Upper lobe of left lung (tissue), 6 donors: ENCODE data around the gene AMDHD1. TPM values are rescaled to one million over a fixed set of nuclear protein-coding genes. Genes with fewer than 3 reads are reported as not detected.

Experiments
- ATAC-seq, 2 donors: fragments of 200-7000 bp; cut with Tn5 transposase; one replicate each; pipeline ENCODE4 v1.9.1; 2022; ENCODE audit warnings: mild to moderate bottlenecking in 2 of 2, moderate library complexity in 2 of 2; ENCODE audit not compliant: low FRiP score in 2 of 2
- DNase-seq, 2 donors: peaks; one replicate each; pipeline ENCODE4 v3.0.0-alpha.2; 2019 to 2020
- H3K27ac ChIP-seq, 4 donors: fragments of 200-600 bp; sonication (generic); one replicate each; pipeline ENCODE4 v1.5.1; 2016 to 2019
- H3K27me3 ChIP-seq, 4 donors: fragments of 200-600 bp; sonication (generic); one replicate each; pipeline ENCODE4 v1.5.1; 2017 to 2019
- H3K36me3 ChIP-seq, 4 donors: fragments of 200-600 bp; sonication (generic); one replicate each; pipeline ENCODE4 v1.5.1; 2016 to 2019
- H3K4me1 ChIP-seq, 4 donors: fragments of 200-600 bp; sonication (generic); one replicate each; pipeline ENCODE4 v1.5.1; 2018 to 2019
- H3K4me3 ChIP-seq, 4 donors: fragments of 200-600 bp; sonication (generic); one replicate each; pipeline ENCODE4 v1.5.1; 2017 to 2019; ENCODE audit warnings: mild to moderate bottlenecking in 2 of 4, moderate library complexity in 1 of 4
- H3K9me3 ChIP-seq, 4 donors: fragments of 200-600 bp; sonication (generic); one replicate each; pipeline ENCODE4 v1.5.1; 2018 to 2019
- EP300 ChIP-seq, 4 donors: sonication (generic); formaldehyde crosslinking; IDR thresholded peaks; one replicate each; pipeline ENCODE4 v1.5.1; 2017; ENCODE audit warnings: antibody characterized with exemption in 4 of 4, control low read depth in 2 of 4
- POLR2A ChIP-seq, 4 donors: fragments of 450-650 bp; IDR thresholded peaks; one replicate each; pipeline ENCODE4 v1.5.1; 2016 to 2017; ENCODE audit warnings: antibody characterized with exemption in 4 of 4, mild to moderate bottlenecking in 2 of 4
- POLR2AphosphoS5 ChIP-seq, 2 donors: sonication (generic); formaldehyde crosslinking; IDR thresholded peaks; one replicate each; pipeline ENCODE4 v1.5.1; 2017; ENCODE audit warnings: antibody characterized with exemption in 2 of 2
- WGBS, 2 donors: methylation state at CpG; one replicate each; pipeline ENCODE4 v1.1.5; 2017 to 2018; 5-methylcytosine and 5-hydroxymethylcytosine counted together
- total RNA-seq, 6 donors: library from RNA; depleted of rRNA in 4 of 6; stranded (reverse); fragments of >200 nt in 4 of 6; gene quantifications; one replicate each; pipeline versions ENCODE4 v1.1.0 to v1.2.1, GENCODE V29; 2016 to 2021
- TF ChIP-seq, protein P1 (sequence below), 6 experiments: fragments of 450-650 bp in 4 of 6; fragments of 200-600 bp in 2 of 6; sonication (generic) in 2 of 6; IDR thresholded peaks; one replicate each; pipeline ENCODE4 v1.5.1; 2016 to 2019; ENCODE audit warnings: antibody characterized with exemption in 6 of 6
- donor health status: DM: no; HTN: no; CAD: no; lungs with moderate emphysema.
- donor health status: DM: no; HTN: yes; CAD: no; lungs with severe emphysema.

The AMDHD1 gene
- total RNA-seq, 6 donors from 2014 or later: 0.91 to 2.2 (median 1.9) TPM; not detected in 1

GRCh38 chr12:95997276-95997675, 54.1 kb downstream of the AMDHD1 start:
- DNase-seq: no peak
- ATAC-seq: no peak
- TF ChIP-seq POLR2A (IDR thresholded peaks at IDR 0.05) (no peak), POLR2AphosphoS5 (IDR thresholded peaks at IDR 0.05) (no peak), EP300 (IDR thresholded peaks at IDR 0.05) (no peak)
- TF ChIP-seq, protein P1, sequence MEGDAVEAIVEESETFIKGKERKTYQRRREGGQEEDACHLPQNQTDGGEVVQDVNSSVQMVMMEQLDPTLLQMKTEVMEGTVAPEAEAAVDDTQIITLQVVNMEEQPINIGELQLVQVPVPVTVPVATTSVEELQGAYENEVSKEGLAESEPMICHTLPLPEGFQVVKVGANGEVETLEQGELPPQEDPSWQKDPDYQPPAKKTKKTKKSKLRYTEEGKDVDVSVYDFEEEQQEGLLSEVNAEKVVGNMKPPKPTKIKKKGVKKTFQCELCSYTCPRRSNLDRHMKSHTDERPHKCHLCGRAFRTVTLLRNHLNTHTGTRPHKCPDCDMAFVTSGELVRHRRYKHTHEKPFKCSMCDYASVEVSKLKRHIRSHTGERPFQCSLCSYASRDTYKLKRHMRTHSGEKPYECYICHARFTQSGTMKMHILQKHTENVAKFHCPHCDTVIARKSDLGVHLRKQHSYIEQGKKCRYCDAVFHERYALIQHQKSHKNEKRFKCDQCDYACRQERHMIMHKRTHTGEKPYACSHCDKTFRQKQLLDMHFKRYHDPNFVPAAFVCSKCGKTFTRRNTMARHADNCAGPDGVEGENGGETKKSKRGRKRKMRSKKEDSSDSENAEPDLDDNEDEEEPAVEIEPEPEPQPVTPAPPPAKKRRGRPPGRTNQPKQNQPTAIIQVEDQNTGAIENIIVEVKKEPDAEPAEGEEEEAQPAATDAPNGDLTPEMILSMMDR (IDR thresholded peaks at IDR 0.05): no peak

DNA sequence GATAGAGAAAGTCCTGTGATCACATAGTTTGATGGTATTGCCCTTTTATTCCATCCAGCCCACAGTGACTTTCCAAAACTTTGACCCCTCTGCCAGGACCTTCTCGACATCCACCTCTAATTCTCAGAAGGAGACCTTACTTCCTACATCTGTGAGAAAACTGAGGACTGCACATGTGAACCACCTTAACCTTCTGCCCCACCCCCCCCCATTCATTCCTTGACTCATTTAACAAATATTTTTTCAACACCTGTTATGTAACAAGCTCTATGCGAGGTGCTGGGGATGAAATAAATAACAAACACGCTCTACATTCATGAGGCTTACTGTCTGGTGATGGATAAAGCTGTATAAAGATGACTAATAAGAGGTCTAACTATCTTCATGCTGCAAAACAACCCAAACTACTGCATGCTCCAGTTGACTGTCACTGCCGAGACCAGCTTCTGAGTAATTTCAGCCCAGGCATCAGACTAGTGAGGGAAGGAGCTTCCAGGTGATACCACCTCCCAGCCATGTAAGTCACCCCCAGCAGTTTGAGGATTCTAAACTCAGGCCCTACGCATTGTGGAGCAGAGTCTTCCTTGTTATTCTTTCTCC, 54.9 kb downstream of the AMDHD1 start:
- H3K9me3 ChIP-seq: no peaks in the 10 kb centered on the region
- no peaks in the 10 kb centered on the region for H3K27me3 ChIP-seq
- WGBS, 2 donors: 72 to 82% methylated on average over 5 of the region's 5 CpGs
- no peak for DNase-seq
- H3K36me3 ChIP-seq: peaks cover 11 to 32% (median 24%) of the 10 kb centered on the region in 4 donors
- ATAC-seq: no peak
- no peak for TF ChIP-seq EP300 (IDR thresholded peaks at IDR 0.05)
- TF ChIP-seq POLR2AphosphoS5 (IDR thresholded peaks at IDR 0.05): no peak
- TF ChIP-seq, protein P1 (IDR thresholded peaks at IDR 0.05): no peak
- TF ChIP-seq POLR2A (IDR thresholded peaks at IDR 0.05): no peak
- peaks cover 11 to 21% (median 18%) of the 10 kb centered on the region in 4 donors for H3K4me1 ChIP-seq
- H3K27ac ChIP-seq: peak overlapping the region in 3 of 4 donors; percentile 1 to 40 (median 30)
- no peak overlapping the region for H3K4me3 ChIP-seq

More at GRCh38 chr12:95997276-95997675, 54.1 kb downstream of the AMDHD1 start:
- Histone ChIP-seq H3K9me3 (no peaks in the 10 kb centered on the region), H3K27ac (peak overlapping the region in 2 of 4 donors; percentile 1 to 40), H3K36me3 (peaks cover 9 to 25% (median 18%) of the 10 kb centered on the region in 4 donors), H3K4me3 (no peak overlapping the region), H3K4me1 (peaks cover 11 to 21% (median 18%) of the 10 kb centered on the region in 4 donors), H3K27me3 (no peaks in the 10 kb centered on the region)
- 83 to 84% methylated on average over 3 of the region's 3 CpGs for WGBS, 2 donors

DNA sequence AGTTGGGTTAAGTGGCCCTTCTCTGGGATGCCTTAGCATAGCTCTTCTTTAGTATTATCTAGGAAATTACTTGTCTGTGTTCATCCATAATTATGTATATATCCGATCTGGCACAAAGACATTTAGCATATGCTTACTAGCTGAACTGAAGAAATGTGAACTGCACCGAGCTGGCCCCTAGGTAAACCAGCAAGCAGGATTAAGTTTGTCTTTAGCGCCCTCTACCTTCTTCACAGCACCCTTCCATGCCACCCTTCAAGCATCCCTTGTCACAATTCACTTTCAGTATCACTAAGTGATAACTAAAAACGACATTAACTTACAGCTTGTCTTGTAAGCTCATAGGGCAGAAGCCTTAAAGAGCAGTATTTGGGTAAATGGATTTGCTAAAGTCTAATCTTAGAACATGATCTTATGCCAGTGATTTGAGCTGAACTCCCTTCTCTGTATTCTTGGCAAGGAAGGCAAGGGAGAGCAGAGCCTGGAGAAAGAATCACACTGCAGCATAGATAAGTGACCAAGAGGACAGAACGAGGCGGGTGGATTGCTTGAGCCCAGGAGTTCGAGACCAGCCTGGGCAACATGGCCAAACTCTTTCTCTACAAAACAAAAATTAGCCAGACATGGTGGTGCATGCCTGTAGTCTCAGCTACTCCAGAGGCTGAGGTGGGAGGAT, 55.6 kb downstream of the AMDHD1 start:
- 30 to 33% methylated on average over 7 of the region's 7 CpGs for WGBS, 2 donors
- no peak for TF ChIP-seq EP300 (IDR thresholded peaks at IDR 0.05)
- TF ChIP-seq, protein P1 (IDR thresholded peaks at IDR 0.05): peak; percentile 47 to 80 (median 64)
- DNase-seq (peak in 1 of 2 donors; percentile 62), ATAC-seq (peak; percentile 76 to 84)
- H3K9me3 ChIP-seq: no peaks in the 10 kb centered on the region
- H3K4me1 ChIP-seq: peaks cover 11 to 21% (median 18%) of the 10 kb centered on the region in 4 donors
- H3K27me3 ChIP-seq: no peaks in the 10 kb centered on the region
- no peak overlapping the region for H3K4me3 ChIP-seq
- peak overlapping the region in 2 of 4 donors; percentile 1 to 30 for H3K27ac ChIP-seq
- peaks cover 11 to 39% (median 30%) of the 10 kb centered on the region in 4 donors for H3K36me3 ChIP-seq

DNA sequence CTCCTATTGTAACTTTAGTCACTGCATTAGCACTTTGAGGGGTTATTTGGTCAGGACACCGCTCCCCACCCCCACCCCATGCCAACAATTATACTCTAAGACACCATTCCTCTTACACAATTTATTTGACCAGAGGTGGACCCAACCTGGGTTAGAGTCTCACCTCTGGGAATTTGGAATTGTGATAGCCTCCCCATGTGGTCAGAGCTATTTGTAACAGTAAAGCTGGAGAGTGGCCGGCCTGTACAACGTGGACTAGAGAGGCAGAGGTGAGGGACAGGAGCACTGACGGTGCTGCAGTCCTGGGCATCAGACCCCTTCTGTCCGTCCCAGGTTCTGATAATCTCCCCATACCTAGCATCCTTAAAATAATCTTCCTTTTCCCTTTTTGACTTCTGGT, 56.4 kb downstream of the AMDHD1 start:
- no peak overlapping the region for H3K4me3 ChIP-seq
- no peaks in the 10 kb centered on the region for H3K9me3 ChIP-seq
- ATAC-seq (no peak), DNase-seq (no peak)
- H3K4me1 ChIP-seq: peaks cover 11 to 21% (median 18%) of the 10 kb centered on the region in 4 donors
- 92 to 94% methylated on average over 5 of the region's 5 CpGs for WGBS, 2 donors
- H3K27me3 ChIP-seq: no peaks in the 10 kb centered on the region
- no peak for TF ChIP-seq POLR2AphosphoS5 (IDR thresholded peaks at IDR 0.05)
- no peak for TF ChIP-seq POLR2A (IDR thresholded peaks at IDR 0.05)
- no peak for TF ChIP-seq EP300 (IDR thresholded peaks at IDR 0.05)
- TF ChIP-seq, protein P1 (IDR thresholded peaks at IDR 0.05): no peak
- H3K36me3 ChIP-seq: peaks cover 11 to 47% (median 38%) of the 10 kb centered on the region in 4 donors
- H3K27ac ChIP-seq: no peak overlapping the region
